Keratinocyte (primary cell): ENCODE measurements around the gene SEMA4D. TPM values are rescaled to one million over a fixed set of nuclear protein-coding genes. Genes with fewer than 3 reads are reported as not detected.
A peak's percentile ranks its signal among the peaks of the same experiment; 100 is the strongest.

ENCODE experiments used
- DNase-seq: peaks from one replicate; pipeline ENCODE4 v3.0.0-alpha.2; 2011; ENCODE audit warnings: low read depth, missing footprints, low spot score
- FAIRE-seq: peaks from 2 replicates; lab custom pipeline; 2011; peaks lifted over from hg19 to GRCh38; lab: Jason Lieb, UNC
- H2AFZ ChIP-seq: 2 replicates; pipeline ENCODE4 v1.6.0; 2012; ENCODE audit warnings: low read length, control low read depth, inconsistent platforms; ENCODE audit not compliant: control insufficient read depth
- H3K27ac ChIP-seq: 2 replicates; pipeline ENCODE4 v1.5.1; 2011; ENCODE audit warnings: low read length; ENCODE audit not compliant: control insufficient read depth, insufficient read depth
- H3K27me3 ChIP-seq: 3 replicates; pipeline ENCODE4 v1.6.0; 2011; ENCODE audit warnings: low read length; ENCODE audit not compliant: control insufficient read depth, insufficient read depth; ENCODE audit errors: extremely low read depth
- H3K36me3 ChIP-seq, 2 experiments: 2 replicates in 1 of 2; 3 replicates in 1 of 2; pipeline ENCODE4 v1.5.1; 2011; ENCODE audit warnings: low read length in 2 of 2, mild to moderate bottlenecking in 1 of 2; ENCODE audit not compliant: control insufficient read depth in 2 of 2, insufficient read depth in 2 of 2; ENCODE audit errors: extremely low read depth in 1 of 2
- H3K4me1 ChIP-seq: 3 replicates; pipeline ENCODE4 v1.5.1; 2011; ENCODE audit warnings: low read length; ENCODE audit not compliant: control insufficient read depth, insufficient read depth; ENCODE audit errors: extremely low read depth
- H3K4me2 ChIP-seq: 3 replicates; pipeline ENCODE4 v1.6.0; 2011; ENCODE audit warnings: low read depth, low read length; ENCODE audit not compliant: control insufficient read depth, insufficient read depth; ENCODE audit errors: extremely low read depth
- H3K4me3 ChIP-seq, 3 experiments: fragments of 200-600 bp in 1 of 3; sonication (generic) in 1 of 3; 2 replicates in 2 of 3; 3 replicates in 1 of 3; pipeline ENCODE4 v1.5.1; 2011 to 2016; ENCODE audit warnings: low read length in 3 of 3, mild to moderate bottlenecking in 3 of 3, control low read depth in 2 of 3, inconsistent platforms in 1 of 3, low read depth in 1 of 3, mixed read lengths in 1 of 3, mixed run types in 1 of 3, moderate library complexity in 1 of 3; ENCODE audit not compliant: control insufficient read depth in 2 of 3, insufficient read depth in 2 of 3; ENCODE audit errors: extremely low read depth in 1 of 3
- H3K79me2 ChIP-seq: 2 replicates; pipeline ENCODE4 v1.6.0; 2012; ENCODE audit warnings: low read length; ENCODE audit not compliant: control insufficient read depth, insufficient read depth
- H3K9ac ChIP-seq: 3 replicates; pipeline ENCODE4 v1.6.0; 2011; ENCODE audit warnings: low read length; ENCODE audit not compliant: control insufficient read depth, insufficient read depth; ENCODE audit errors: extremely low read depth
- H3K9me1 ChIP-seq: 3 replicates; pipeline ENCODE4 v1.6.0; 2011; ENCODE audit warnings: low read length; ENCODE audit not compliant: control insufficient read depth, insufficient read depth; ENCODE audit errors: extremely low read depth
- H3K9me3 ChIP-seq: 2 replicates; pipeline ENCODE4 v1.5.1; 2012; ENCODE audit warnings: low read depth, low read length; ENCODE audit not compliant: control insufficient read depth
- H4K20me1 ChIP-seq: 3 replicates; pipeline ENCODE4 v1.6.0; 2011; ENCODE audit warnings: low read length; ENCODE audit not compliant: control insufficient read depth, insufficient read depth; ENCODE audit errors: extremely low read depth
- EZH2 ChIP-seq: IDR thresholded peaks from one replicate; pipeline ENCODE4 v1.6.1; 2012; ENCODE audit warnings: inconsistent platforms, mild to moderate bottlenecking, low read length, moderate library complexity
- dilution Hi-C: fragments of 300-500 bp; cut with MboI; formaldehyde crosslinking; loops from one replicate; pipeline ENCODE4 v1.7.0; 2020; ENCODE audit warnings: low sequenced_read_pairs; ENCODE audit not compliant: extremely low pct_ligation_motif_present
- polyA plus RNA-seq, 5 experiments: library from polyadenylated mRNA; depleted of rRNA in 3 of 5; stranded (reverse) in 3 of 5; stranded (forward) in 1 of 5; unstranded in 1 of 5; fragments of >200 nt; gene quantifications; 1 replicate in 1 of 5; 2 replicates in 3 of 5; 3 replicates in 1 of 5; pipeline versions ENCODE4 v1.2.1 to v1.2.3, GENCODE V29; 2011 to 2012; ENCODE audit warnings: missing spikeins in 2 of 5, low read depth in 1 of 5, low replicate concordance in 1 of 5
- TF ChIP-seq, protein P1 (sequence below), 3 experiments: IDR thresholded peaks in 1 of 3; conservative IDR thresholded peaks in 1 of 3; optimal IDR thresholded peaks in 1 of 3; 2 replicates in 2 of 3; 3 replicates in 1 of 3; pipeline versions ENCODE3 to v1.5.1; 2011; ENCODE audit warnings: low read length in 3 of 3, mild to moderate bottlenecking in 3 of 3, moderate library complexity in 2 of 3, control low read depth in 1 of 3, inconsistent platforms in 1 of 3; ENCODE audit not compliant: insufficient read depth in 2 of 3; ENCODE audit errors: extremely low read depth in 1 of 3

SEMA4D gene
- polyA plus RNA-seq, 1 donor (not counting 4 experiments of a cell fraction or from before 2014, with no cell fraction given) = 0.43 TPM

GRCh38 chr9:89386797-89387196 is 111.1 kb downstream of the SEMA4D start:
- no peak for TF ChIP-seq EZH2
- TF ChIP-seq, protein P1, sequence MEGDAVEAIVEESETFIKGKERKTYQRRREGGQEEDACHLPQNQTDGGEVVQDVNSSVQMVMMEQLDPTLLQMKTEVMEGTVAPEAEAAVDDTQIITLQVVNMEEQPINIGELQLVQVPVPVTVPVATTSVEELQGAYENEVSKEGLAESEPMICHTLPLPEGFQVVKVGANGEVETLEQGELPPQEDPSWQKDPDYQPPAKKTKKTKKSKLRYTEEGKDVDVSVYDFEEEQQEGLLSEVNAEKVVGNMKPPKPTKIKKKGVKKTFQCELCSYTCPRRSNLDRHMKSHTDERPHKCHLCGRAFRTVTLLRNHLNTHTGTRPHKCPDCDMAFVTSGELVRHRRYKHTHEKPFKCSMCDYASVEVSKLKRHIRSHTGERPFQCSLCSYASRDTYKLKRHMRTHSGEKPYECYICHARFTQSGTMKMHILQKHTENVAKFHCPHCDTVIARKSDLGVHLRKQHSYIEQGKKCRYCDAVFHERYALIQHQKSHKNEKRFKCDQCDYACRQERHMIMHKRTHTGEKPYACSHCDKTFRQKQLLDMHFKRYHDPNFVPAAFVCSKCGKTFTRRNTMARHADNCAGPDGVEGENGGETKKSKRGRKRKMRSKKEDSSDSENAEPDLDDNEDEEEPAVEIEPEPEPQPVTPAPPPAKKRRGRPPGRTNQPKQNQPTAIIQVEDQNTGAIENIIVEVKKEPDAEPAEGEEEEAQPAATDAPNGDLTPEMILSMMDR (optimal IDR thresholded peaks at IDR 0.05 in 1 of 3, IDR thresholded peaks at IDR 0.05 in 1 of 3, conservative IDR thresholded peaks at IDR 0.05 in 1 of 3; ENCODE audit: extremely low read depth in 1 of 3, insufficient read depth in 2 of 3, low read length in 3 of 3) = peak in 1 of 3 experiments; percentile 35
- DNase-seq = no peak
- H3K9me3 ChIP-seq = no peaks in the 10 kb centered on the region
- no peaks in the 10 kb centered on the region for H3K36me3 ChIP-seq
- H3K27ac ChIP-seq = no peak overlapping the region
- dilution Hi-C loops = no loop called here
- no peak overlapping the region for H3K9ac ChIP-seq
- no peaks in the 10 kb centered on the region for H3K27me3 ChIP-seq
- no peaks in the 10 kb centered on the region for H4K20me1 ChIP-seq
- peaks cover 5% of the 10 kb centered on the region for H3K4me1 ChIP-seq
- no peaks in the 10 kb centered on the region for H3K79me2 ChIP-seq
- no peak overlapping the region for H3K4me2 ChIP-seq
- H3K4me3 ChIP-seq = no peak overlapping the region
- peak overlapping the region; percentile 39 for H2AFZ ChIP-seq
- H3K9me1 ChIP-seq = no peaks in the 10 kb centered on the region
- FAIRE-seq = no peak

DNA sequence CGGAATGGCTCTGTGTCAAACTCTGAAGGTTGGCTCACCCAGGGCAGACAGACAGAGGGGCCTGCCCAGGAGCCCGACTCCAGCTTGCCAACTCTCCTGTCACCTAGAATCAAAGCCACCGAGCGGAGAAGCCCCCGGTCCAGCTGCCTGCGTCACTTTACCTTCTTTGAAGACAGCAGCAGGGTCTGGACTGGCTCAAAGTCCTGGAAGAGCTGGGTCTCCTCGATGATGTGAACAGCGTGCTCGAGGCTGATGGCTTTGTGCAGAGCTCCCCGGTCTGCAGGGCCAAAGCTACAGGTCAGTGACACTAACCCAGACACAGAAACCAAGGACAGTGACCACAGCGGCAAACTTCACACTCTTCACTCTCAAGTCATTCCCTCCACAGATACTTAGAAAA is 111.7 kb downstream of the SEMA4D start:
- Histone ChIP-seq H2AFZ (no peak overlapping the region), H4K20me1 (no peaks in the 10 kb centered on the region), H3K9ac (no peak overlapping the region), H3K4me3 (no peak overlapping the region), H3K4me2 (no peak overlapping the region), H3K36me3 (no peaks in the 10 kb centered on the region), H3K9me3 (no peaks in the 10 kb centered on the region), H3K79me2 (no peaks in the 10 kb centered on the region), H3K4me1 (peaks cover 5% of the 10 kb centered on the region), H3K27me3 (no peaks in the 10 kb centered on the region), H3K9me1 (no peaks in the 10 kb centered on the region), H3K27ac (no peak overlapping the region)
- dilution Hi-C loops = no loop called here
- no peak for TF ChIP-seq EZH2
- TF ChIP-seq, protein P1 (optimal IDR thresholded peaks at IDR 0.05 in 1 of 3, IDR thresholded peaks at IDR 0.05 in 1 of 3, conservative IDR thresholded peaks at IDR 0.05 in 1 of 3; ENCODE audit: extremely low read depth in 1 of 3, insufficient read depth in 2 of 3, low read length in 3 of 3) = no peak
- FAIRE-seq = no peak
- no peak for DNase-seq
